T47D (cell line): Measurements from ENCODE around the gene PIP5K1A.

Experiments
- DNase-seq, 2 experiments: peaks; one replicate each; pipeline versions ENCODE4 v3.0.0 to v3.0.0-alpha.2; 2011 to 2012; ENCODE audit warnings: low read depth in 1 of 2, low spot score in 1 of 2
- JUND ChIP-seq: IDR thresholded peaks from 2 replicates; pipeline ENCODE4 v1.6.1; 2012; ENCODE audit warnings: low read depth
- in situ Hi-C: cut with HindIII; loops from 2 replicates; pipeline ENCODE4 v1.10.0; 2016; ENCODE audit warnings: low sequenced_read_pairs, low pct_unique_long_range_greater_than_20kb

Gene PIP5K1A

GRCh38 chr1:151289991-151290708 is 91.8 kb downstream of the PIP5K1A start:
- no peak for DNase-seq
- TF ChIP-seq JUND = no peak
- in situ Hi-C loops = no loop called here

DNA sequence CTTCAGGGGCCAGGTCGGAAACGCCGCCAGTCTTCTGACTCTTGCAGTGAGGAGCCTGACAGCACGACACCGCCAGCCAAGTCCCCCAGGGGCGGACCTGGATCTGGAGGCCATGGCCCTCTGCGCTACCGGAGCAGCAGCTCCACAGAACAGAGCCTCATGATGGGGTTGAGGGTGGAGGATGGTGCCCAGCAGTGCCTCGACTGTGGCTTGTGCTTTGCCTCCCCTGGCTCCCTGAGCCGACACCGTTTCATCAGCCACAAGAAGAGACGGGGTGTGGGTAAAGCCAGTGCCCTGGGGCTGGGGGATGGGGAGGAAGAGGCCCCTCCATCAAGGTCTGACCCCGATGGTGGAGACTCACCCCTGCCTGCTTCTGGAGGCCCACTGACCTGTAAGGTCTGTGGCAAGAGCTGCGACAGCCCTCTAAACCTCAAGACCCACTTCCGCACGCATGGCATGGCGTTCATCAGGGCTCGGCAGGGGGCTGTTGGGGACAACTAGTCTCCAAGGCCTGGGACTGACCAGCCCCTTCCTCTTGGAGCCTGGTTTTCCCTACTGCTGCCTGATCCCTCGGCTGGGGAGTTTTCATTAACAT is 92.5 kb downstream of the PIP5K1A start:
- no peak for DNase-seq
- TF ChIP-seq JUND = no peak
- in situ Hi-C loops = no loop called here

- in situ Hi-C loops = no loop called here
- TF ChIP-seq JUND = no peak
- DNase-seq = no peak
These were observed 94.1 kb downstream of the PIP5K1A start for GRCh38 chr1:151292207-151293030.

GRCh38 chr1:151293093-151293492 is 94.7 kb downstream of the PIP5K1A start:
- in situ Hi-C loops = no loop called here
- no peak for DNase-seq
- TF ChIP-seq JUND = no peak

DNA sequence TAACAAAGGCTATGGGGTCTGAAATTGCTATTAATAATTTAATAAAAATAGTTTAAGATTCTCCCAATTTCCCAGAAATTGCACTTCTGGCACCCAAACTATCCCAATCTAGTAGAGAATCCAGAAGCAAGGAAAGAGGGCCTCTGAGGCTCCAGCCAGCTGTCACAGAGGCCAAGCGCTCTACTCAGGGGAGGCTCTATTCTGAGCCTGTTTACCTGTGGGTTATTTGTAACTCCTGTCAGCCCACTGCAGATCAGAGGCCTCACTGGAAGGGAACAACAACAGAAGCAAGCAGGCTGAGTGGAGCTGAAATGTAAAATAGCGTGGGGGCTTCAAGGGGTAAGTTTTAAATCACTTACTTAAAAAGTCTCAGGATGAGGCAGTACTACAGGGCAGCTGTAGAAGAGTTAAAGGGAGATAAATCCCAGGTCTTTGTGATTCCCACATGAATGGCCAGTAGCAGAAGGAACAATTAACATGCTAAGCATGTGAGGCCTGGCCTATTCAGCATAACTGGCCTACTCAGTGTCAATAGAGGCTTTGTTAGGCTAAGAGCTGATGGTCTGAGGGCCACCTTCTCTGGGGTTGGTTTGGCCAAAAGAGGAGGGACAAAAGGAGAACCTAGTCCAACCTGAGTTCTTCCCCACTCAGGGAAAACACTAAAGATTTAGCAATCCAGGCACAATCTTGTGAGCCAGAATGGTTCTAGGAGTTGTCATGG is 96.5 kb downstream of the PIP5K1A start:
- no peak for TF ChIP-seq JUND
- in situ Hi-C loops = no loop called here
- DNase-seq = no peak
